Naive thymus-derived CD4-positive, alpha-beta T cell (primary cell): ENCODE data around the gene GSTO2. TPM values are rescaled to one million over a fixed set of nuclear protein-coding genes. Genes with fewer than 3 reads are reported as not detected.

Source experiments
- ATAC-seq: fragments of 150-1000 bp; cut with Tn5 transposase; 2 replicates; pipeline ENCODE4 v1.10.0; 2021; ENCODE audit warnings: mild to moderate bottlenecking, moderate library complexity
- CTCF ChIA-PET: fragments of 350-600 bp; sonication (Branson Sonifier 250); formaldehyde crosslinking; loops from one replicate; lab custom pipeline; 2021; ENCODE audit warnings: antibody characterized with exemption; lab: Charles Lee
- POLR2A ChIA-PET: fragments of 350-600 bp; sonication (Branson Sonifier 250); formaldehyde crosslinking; loops from one replicate; lab custom pipeline; 2021; ENCODE audit warnings: antibody characterized with exemption, inconsistent platforms; lab: Charles Lee
- DNase-seq, 9 donors: peaks; one replicate each; pipeline versions ENCODE4 v3.0.0 to v3.0.0-alpha.2; 2020 to 2022; ENCODE audit warnings: mixed read lengths in 1 of 9
- H3K27ac ChIP-seq: one replicate; pipeline ENCODE4 v1.7.0; 2013; ENCODE audit warnings: mild to moderate bottlenecking, low read depth, low read length, moderate library complexity
- H3K27me3 ChIP-seq, 2 donors: one replicate each; pipeline ENCODE4 v1.7.0; 2013; ENCODE audit warnings: low read length in 2 of 2, mild to moderate bottlenecking in 2 of 2, moderate library complexity in 2 of 2; ENCODE audit not compliant: control insufficient read depth in 2 of 2, insufficient read depth in 2 of 2
- H3K36me3 ChIP-seq, 3 experiments: 1 replicate in 2 of 3; 2 replicates in 1 of 3; pipeline ENCODE4 v1.7.0; 2013; ENCODE audit warnings: low read length in 3 of 3, mild to moderate bottlenecking in 3 of 3, moderate library complexity in 1 of 3; ENCODE audit not compliant: insufficient read depth in 3 of 3, control insufficient read depth in 2 of 3
- H3K4me1 ChIP-seq, 2 donors: one replicate each; pipeline ENCODE4 v1.7.0; 2013; ENCODE audit warnings: low read length in 2 of 2, mild to moderate bottlenecking in 2 of 2, moderate library complexity in 1 of 2; ENCODE audit not compliant: control insufficient read depth in 2 of 2, insufficient read depth in 2 of 2
- H3K4me3 ChIP-seq: 2 replicates; pipeline ENCODE4 v1.7.0; 2013; ENCODE audit warnings: mild to moderate bottlenecking, low read length
- H3K9me3 ChIP-seq, 3 experiments: 1 replicate in 2 of 3; 2 replicates in 1 of 3; pipeline ENCODE4 v1.7.0; 2013; ENCODE audit warnings: low read length in 3 of 3; ENCODE audit not compliant: control insufficient read depth in 2 of 3
- H3K27ac Mint-ChIP-seq, 9 donors: one replicate each; pipeline ENCODE4 v1.8.0; 2020 to 2022; ENCODE audit warnings: mixed read lengths in 9 of 9, mild to moderate bottlenecking in 8 of 9, moderate library complexity in 5 of 9, inconsistent platforms in 2 of 9
- H3K27me3 Mint-ChIP-seq, 5 donors: one replicate each; pipeline ENCODE4 v1.8.0; 2021 to 2022; ENCODE audit warnings: mixed read lengths in 5 of 5, mild to moderate bottlenecking in 1 of 5
- H3K36me3 Mint-ChIP-seq, 5 donors: one replicate each; pipeline ENCODE4 v1.8.0; 2020 to 2022; ENCODE audit warnings: mixed read lengths in 5 of 5, mild to moderate bottlenecking in 3 of 5, inconsistent platforms in 1 of 5
- H3K4me1 Mint-ChIP-seq, 7 donors: one replicate each; pipeline ENCODE4 v1.8.0; 2020 to 2022; ENCODE audit warnings: mixed read lengths in 7 of 7, mild to moderate bottlenecking in 3 of 7, inconsistent platforms in 1 of 7
- H3K4me3 Mint-ChIP-seq, 10 donors: one replicate each; pipeline ENCODE4 v1.8.0; 2020 to 2022; ENCODE audit warnings: mild to moderate bottlenecking in 10 of 10, mixed read lengths in 10 of 10, moderate library complexity in 6 of 10, inconsistent platforms in 2 of 10
- H3K9me3 Mint-ChIP-seq, 11 donors: one replicate each; pipeline ENCODE4 v1.8.0; 2020 to 2022; ENCODE audit warnings: mixed read lengths in 11 of 11, mild to moderate bottlenecking in 4 of 11, inconsistent platforms in 1 of 11, moderate library complexity in 1 of 11
- intact Hi-C, 2 donors: fragments of 100-400 bp; cut with micrococcal nuclease; formaldehyde crosslinking; loops; one replicate each; pipeline ENCODE4 v1.15.1; 2023
- polyA plus RNA-seq, 2 donors: library from polyadenylated mRNA; unstranded; fragments of 300-500 nt; fragmentation: Illumina TruSeq; gene quantifications; one replicate each; pipeline ENCODE4 v1.2.3, GENCODE V29; 2021
- total RNA-seq, 6 experiments: library from RNA in 5 of 6; stranded (reverse) in 5 of 6; gene quantifications; 1 replicate in 5 of 6; 2 replicates in 1 of 6; pipeline ENCODE4 v1.2.3 and lab custom pipeline; 2021 to 2026

GSTO2 gene
- total and polyA plus RNA-seq, 7 experiments from 2014 or later, result 1.0 to 2.5 (median 1.3) TPM

DNA sequence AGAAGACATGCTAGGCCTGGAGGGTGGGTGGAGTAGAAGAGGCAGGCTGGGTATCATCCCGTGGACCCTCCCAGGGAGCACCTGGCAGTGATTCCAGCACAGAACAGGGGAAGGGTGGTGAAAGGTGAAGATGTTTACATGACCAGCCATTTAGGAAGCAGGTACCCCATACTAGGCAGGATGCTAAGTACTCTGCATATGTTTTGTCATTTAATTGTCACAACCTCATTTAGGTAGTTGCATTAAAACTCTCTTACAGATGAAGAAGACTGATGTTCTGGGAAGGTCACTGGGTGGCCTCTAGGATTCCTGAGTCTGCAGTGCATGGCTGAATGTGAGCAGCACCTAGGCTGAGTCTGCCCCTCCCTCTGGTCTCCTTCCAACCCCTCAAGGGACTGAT is 54.1 kb downstream of the GSTO2 start:
- POLR2A ChIA-PET, result interaction anchor here (0.8 to 4.3 kb wide), 3 partner anchors 13 to 23 kb away, joined by 4 to 38 read pairs (median 8); no protein-coding TSS in a partner anchor

DNA sequence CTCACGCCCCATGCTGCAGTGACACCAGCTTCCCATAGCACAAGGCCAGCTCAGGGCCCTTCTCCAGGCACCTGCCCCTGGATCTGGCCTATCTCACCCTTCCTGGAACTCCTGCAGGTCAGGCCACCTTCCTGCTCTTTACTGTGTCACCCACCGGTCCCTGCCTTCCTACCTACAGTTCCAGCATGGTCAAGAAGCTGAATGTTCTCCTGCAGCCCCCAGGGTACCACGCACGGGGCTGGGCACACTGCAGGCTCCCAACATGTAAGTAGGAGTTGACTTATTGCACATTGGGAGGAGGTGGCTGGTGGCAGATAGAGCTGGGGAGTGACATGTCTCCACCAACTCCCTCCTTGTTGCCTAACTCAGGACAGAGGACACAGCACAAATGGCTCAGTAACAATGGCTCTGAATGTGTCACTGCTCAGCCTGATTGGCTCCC is 54.8 kb downstream of the GSTO2 start:
- ATAC-seq (peak; percentile 22), DNase-seq (no peak)
- Mint-ChIP-seq H3K4me3 (peak overlapping the region; percentile 58 to 93 (median 80)), H3K36me3 (peaks cover 0 to 17% (median 4%) of the 10 kb centered on the region in 5 donors), H3K27me3 (no peaks in the 10 kb centered on the region), H3K9me3 (peaks cover 0 to 2% (median 0%) of the 10 kb centered on the region in 11 donors), H3K4me1 (peaks cover 85 to 100% (median 99%) of the 10 kb centered on the region in 7 donors), H3K27ac (peak overlapping the region; percentile 71 to 96 (median 91))
- ChIA-PET POLR2A (interaction anchor here (0.8 to 4.3 kb wide), 4 partner anchors 12 to 16 kb away, joined by 4 to 38 read pairs (median 7); partner anchors contain the start of gene ITPRIP), CTCF (interaction anchor here (1.3 to 5.0 kb wide), 2 partner anchors 12 to 16 kb away, joined by 4 to 49 read pairs; no protein-coding TSS in a partner anchor)
- Histone ChIP-seq H3K4me1 (peaks cover 68 to 99% of the 10 kb centered on the region in 2 donors), H3K36me3 (no peaks in the 10 kb centered on the region), H3K27me3 (no peaks in the 10 kb centered on the region), H3K4me3 (no peak overlapping the region), H3K27ac (peak overlapping the region; percentile 59), H3K9me3 (no peaks in the 10 kb centered on the region)
- intact Hi-C loops, result loop anchor here in 1 of 2 donors (2.0 kb wide), 1 partner anchor 13 kb away; no protein-coding TSS in a partner anchor

More for the DNA sequence above, 54.1 kb downstream of the GSTO2 start:
- peak overlapping the region; percentile 72 to 93 (median 82) for H3K4me3 Mint-ChIP-seq
- intact Hi-C loops, result loop anchor here in 1 of 2 donors (2.0 kb wide), 1 partner anchor 14 kb away; no protein-coding TSS in a partner anchor
- no peaks in the 10 kb centered on the region for H3K36me3 ChIP-seq
- no peaks in the 10 kb centered on the region for H3K27me3 ChIP-seq
- no peak for DNase-seq
- H3K4me3 ChIP-seq, result no peak overlapping the region
- peak overlapping the region; percentile 89 to 96 (median 94) for H3K27ac Mint-ChIP-seq
- no peaks in the 10 kb centered on the region for H3K27me3 Mint-ChIP-seq
- no peaks in the 10 kb centered on the region for H3K9me3 ChIP-seq
- peak overlapping the region; percentile 59 for H3K27ac ChIP-seq
- no peaks in the 10 kb centered on the region for H3K9me3 Mint-ChIP-seq
- ATAC-seq, result no peak
- CTCF ChIA-PET, result interaction anchor here (1.2 to 5.0 kb wide), 5 partner anchors 11 to 34 kb away, joined by 4 to 49 read pairs (median 4); no protein-coding TSS in a partner anchor
- H3K36me3 Mint-ChIP-seq, result peaks cover 0 to 17% (median 4%) of the 10 kb centered on the region in 5 donors
- peaks cover 61 to 100% of the 10 kb centered on the region in 2 donors for H3K4me1 ChIP-seq
- H3K4me1 Mint-ChIP-seq, result peaks cover 83 to 100% (median 99%) of the 10 kb centered on the region in 7 donors

DNA sequence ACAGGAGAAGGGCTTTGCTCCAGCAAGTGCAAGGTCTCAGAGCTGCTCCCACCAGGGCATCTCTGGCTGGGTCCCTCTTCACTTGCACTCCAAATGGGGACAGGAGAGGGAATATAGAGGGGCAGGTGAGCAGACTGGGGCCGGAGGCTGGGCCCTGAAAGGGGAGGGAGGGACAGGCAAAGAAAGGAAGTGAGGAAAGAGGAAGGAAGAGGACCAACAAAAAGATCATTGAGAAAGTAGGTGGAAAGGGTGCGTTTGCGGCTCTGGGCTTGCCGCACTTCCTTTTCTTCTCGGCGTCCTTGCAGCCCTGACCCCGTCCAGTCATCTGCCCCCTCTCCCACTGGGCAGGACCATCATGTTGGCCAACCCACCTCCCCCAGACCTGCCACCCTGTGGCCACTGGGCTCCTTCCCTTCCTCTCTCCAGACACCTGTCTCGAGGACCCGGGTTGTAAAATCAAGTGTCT is 55.3 kb downstream of the GSTO2 start:
- CTCF ChIA-PET, result interaction anchor here (1.0 to 5.0 kb wide), 2 partner anchors 17 to 18 kb away, joined by 3 to 49 read pairs; no protein-coding TSS in a partner anchor
- no peaks in the 10 kb centered on the region for H3K27me3 Mint-ChIP-seq
- peaks cover 86 to 100% (median 99%) of the 10 kb centered on the region in 7 donors for H3K4me1 Mint-ChIP-seq
- peaks cover 72 to 98% of the 10 kb centered on the region in 2 donors for H3K4me1 ChIP-seq
- intact Hi-C loops, result no loop called here
- POLR2A ChIA-PET, result interaction anchor here (0.8 to 4.3 kb wide), 4 partner anchors 12 to 17 kb away, joined by 4 to 38 read pairs (median 7); partner anchors contain the start of gene ITPRIP
- DNase-seq (no peak), ATAC-seq (peak; percentile 44)
- H3K27ac Mint-ChIP-seq, result peak overlapping the region; percentile 71 to 96 (median 91)
- peak overlapping the region; percentile 58 to 93 (median 80) for H3K4me3 Mint-ChIP-seq
- peaks cover 0 to 4% (median 0%) of the 10 kb centered on the region in 11 donors for H3K9me3 Mint-ChIP-seq
- peaks cover 0 to 17% (median 4%) of the 10 kb centered on the region in 5 donors for H3K36me3 Mint-ChIP-seq
- no peaks in the 10 kb centered on the region for H3K36me3 ChIP-seq
- no peak overlapping the region for H3K4me3 ChIP-seq
- no peaks in the 10 kb centered on the region for H3K9me3 ChIP-seq
- peak overlapping the region; percentile 59 for H3K27ac ChIP-seq
- no peaks in the 10 kb centered on the region for H3K27me3 ChIP-seq

DNA sequence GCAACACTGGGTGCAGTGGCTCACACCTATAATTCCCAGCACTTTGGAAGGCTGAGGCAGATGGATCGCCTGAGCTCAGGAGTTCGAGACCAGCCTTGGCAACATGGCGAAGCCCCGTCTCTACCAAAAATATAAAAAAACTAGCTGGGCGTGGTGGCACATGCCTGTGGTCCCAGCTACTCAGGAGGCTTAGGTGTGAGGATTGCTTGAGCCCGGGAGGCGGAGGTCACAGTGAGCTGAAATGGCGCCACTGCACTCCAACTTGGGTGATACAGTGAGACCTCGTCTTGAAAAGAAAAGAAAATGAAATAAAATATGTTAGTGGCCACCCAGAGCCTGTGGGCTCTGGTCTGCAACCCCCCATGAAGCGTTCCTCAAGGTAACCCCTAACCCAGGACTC is 55.9 kb downstream of the GSTO2 start:
- peaks cover 0 to 17% (median 4%) of the 10 kb centered on the region in 5 donors for H3K36me3 Mint-ChIP-seq
- no peak overlapping the region for H3K27ac ChIP-seq
- peak overlapping the region; percentile 58 to 93 (median 80) for H3K4me3 Mint-ChIP-seq

DNA sequence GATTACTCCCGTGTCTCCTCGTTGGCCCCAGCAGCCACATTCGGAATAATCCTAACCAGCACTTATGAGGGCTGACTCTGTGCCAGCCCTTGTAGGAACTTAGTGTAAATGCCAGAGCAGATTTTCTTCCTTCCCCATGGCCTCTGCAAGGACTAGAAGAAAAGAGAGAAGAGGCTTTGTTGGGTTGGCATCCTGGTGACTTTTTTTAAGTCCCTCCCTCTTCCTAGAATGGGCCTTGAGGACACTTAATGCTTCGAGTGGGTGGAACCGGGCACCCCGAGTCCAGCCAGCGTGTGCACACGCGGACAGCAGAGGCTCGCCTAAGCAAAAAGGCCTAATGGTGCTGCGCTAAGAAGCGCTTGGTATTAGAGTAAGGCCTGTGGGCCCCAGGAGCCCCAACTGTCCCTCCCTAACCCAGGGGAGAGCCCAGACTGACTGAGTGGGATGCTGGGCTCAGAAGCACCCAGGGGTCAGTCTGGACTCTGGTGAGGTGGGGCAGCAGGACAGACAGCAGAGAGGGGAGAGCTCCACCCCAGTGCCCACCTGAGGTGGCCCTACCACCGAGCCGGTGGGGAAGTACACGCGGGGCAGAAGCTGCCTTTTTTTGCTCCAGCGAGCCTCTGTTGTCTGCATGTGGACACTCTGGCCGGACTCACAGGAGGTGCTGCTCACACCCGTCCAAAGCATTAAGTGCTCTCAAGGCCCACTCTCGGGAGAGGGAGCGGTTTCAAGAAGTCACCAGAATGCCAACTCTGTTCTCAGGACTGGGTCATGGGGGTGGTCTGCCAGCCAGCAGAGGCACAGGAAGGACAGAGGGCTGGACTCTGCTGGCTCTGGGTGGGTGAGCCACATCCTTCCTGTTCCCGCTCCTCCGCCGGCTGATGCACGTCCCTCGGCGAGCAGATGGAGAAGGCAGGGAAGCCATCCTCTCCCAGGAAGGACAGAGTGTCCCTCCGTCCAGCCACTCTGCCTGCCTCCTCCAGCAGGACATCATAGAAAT is 56.8 kb downstream of the GSTO2 start:
- Mint-ChIP-seq H3K36me3 (peaks cover 0 to 17% (median 4%) of the 10 kb centered on the region in 5 donors), H3K27ac (peak overlapping the region; percentile 60 to 97 (median 94)), H3K4me3 (peak overlapping the region; percentile 69 to 93 (median 84)), H3K27me3 (no peaks in the 10 kb centered on the region), H3K4me1 (peaks cover 89 to 100% (median 99%) of the 10 kb centered on the region in 7 donors), H3K9me3 (peaks cover 0 to 4% (median 0%) of the 10 kb centered on the region in 11 donors)
- intact Hi-C loops, result loop anchor here (5.0 kb wide), 2 partner anchors 203 to 408 kb away; partner anchors contain the start of genes SFR1 (in 1 of the 2) and STN1 (in 1 of the 2)
- Histone ChIP-seq H3K4me3 (no peak overlapping the region), H3K36me3 (no peaks in the 10 kb centered on the region), H3K4me1 (peaks cover 80 to 98% of the 10 kb centered on the region in 2 donors), H3K9me3 (no peaks in the 10 kb centered on the region), H3K27me3 (no peaks in the 10 kb centered on the region), H3K27ac (peak overlapping the region; percentile 54)
- no peak for DNase-seq
- POLR2A ChIA-PET, result interaction anchor here (1.3 to 5.3 kb wide), 2 partner anchors 12 to 26 kb away, joined by 3 to 60 read pairs; partner anchors contain the start of gene ITPRIP
- ATAC-seq, result no peak
- CTCF ChIA-PET, result interaction anchor here (0.9 to 1.5 kb wide), 3 partner anchors 12 to 20 kb away, joined by 3 to 6 read pairs (median 3); partner anchors contain the start of gene ITPRIP

More for the DNA sequence above, 55.9 kb downstream of the GSTO2 start:
- Histone ChIP-seq H3K4me1 (peaks cover 79 to 98% of the 10 kb centered on the region in 2 donors), H3K27me3 (no peaks in the 10 kb centered on the region), H3K36me3 (no peaks in the 10 kb centered on the region), H3K9me3 (no peaks in the 10 kb centered on the region), H3K4me3 (no peak overlapping the region)
- Mint-ChIP-seq H3K9me3 (peaks cover 0 to 4% (median 0%) of the 10 kb centered on the region in 11 donors), H3K27ac (peak overlapping the region; percentile 71 to 96 (median 91)), H3K27me3 (no peaks in the 10 kb centered on the region), H3K4me1 (peaks cover 88 to 100% (median 99%) of the 10 kb centered on the region in 7 donors)
- intact Hi-C loops, result loop anchor here (5.0 kb wide), 2 partner anchors 203 to 408 kb away; partner anchors contain the start of genes SFR1 (in 1 of the 2) and STN1 (in 1 of the 2)
- POLR2A ChIA-PET, result interaction anchor here (1.5 to 4.3 kb wide), 3 partner anchors 13 to 17 kb away, joined by 5 to 38 read pairs (median 9); partner anchors contain the start of gene ITPRIP
- CTCF ChIA-PET, result interaction anchor here (1.0 kb wide), 1 partner anchor 19 kb away, joined by 3 read pairs; no protein-coding TSS in a partner anchor
- DNase-seq (no peak), ATAC-seq (no peak)
